GM23338 (cell line): Measurements from ENCODE around the gene ZNF774.

Experiments used
- CREB1 ChIP-seq: fragments of 250-450 bp; sonication (Bioruptor Pico); IDR thresholded peaks from 2 replicates; pipeline ENCODE4 v1.5.0; 2020; ENCODE audit warnings: low read depth, mild to moderate bottlenecking, moderate library complexity
- EZH2 ChIP-seq: fragments of 200-600 bp; sonication (generic); IDR thresholded peaks from one replicate; pipeline ENCODE4 v1.8.0; 2017; ENCODE audit warnings: antibody characterized with exemption, mild to moderate bottlenecking, low read depth; ENCODE audit not compliant: unreplicated experiment
- EZH2phosphoT487 ChIP-seq: fragments of 200-600 bp; sonication (generic); IDR thresholded peaks from one replicate; pipeline ENCODE4 v1.8.1; 2018; ENCODE audit warnings: antibody characterized with exemption; ENCODE audit not compliant: unreplicated experiment
- POLR2AphosphoS5 ChIP-seq: IDR thresholded peaks from 2 replicates; pipeline ENCODE4 v1.6.1; 2016; ENCODE audit warnings: antibody characterized with exemption, low read depth
- ZNF114 ChIP-seq: fragments of 250-450 bp; sonication (Bioruptor Pico); IDR thresholded peaks from 2 replicates; pipeline ENCODE4 v1.5.0; 2020; ENCODE audit warnings: mild to moderate bottlenecking, moderate library complexity
- TF ChIP-seq, protein P1 (sequence below), 2 experiments: fragments of 200-600 bp in 1 of 2; sonication (generic) in 1 of 2; conservative IDR thresholded peaks; 2 replicates each; pipeline versions ENCODE4 v1.5.1 to v1.6.1; 2016 to 2017; ENCODE audit warnings: antibody characterized with exemption in 2 of 2, low read depth in 2 of 2, mild to moderate bottlenecking in 2 of 2, moderate library complexity in 1 of 2
- TF ChIP-seq, protein P2 (sequence below): IDR thresholded peaks from one replicate; pipeline ENCODE4 v1.6.1; 2018; ENCODE audit warnings: antibody characterized with exemption; ENCODE audit not compliant: unreplicated experiment
- TF ChIP-seq, protein P3 (sequence below): IDR thresholded peaks from 2 replicates; pipeline ENCODE4 v1.6.1; 2016; ENCODE audit warnings: antibody characterized with exemption

DNA sequence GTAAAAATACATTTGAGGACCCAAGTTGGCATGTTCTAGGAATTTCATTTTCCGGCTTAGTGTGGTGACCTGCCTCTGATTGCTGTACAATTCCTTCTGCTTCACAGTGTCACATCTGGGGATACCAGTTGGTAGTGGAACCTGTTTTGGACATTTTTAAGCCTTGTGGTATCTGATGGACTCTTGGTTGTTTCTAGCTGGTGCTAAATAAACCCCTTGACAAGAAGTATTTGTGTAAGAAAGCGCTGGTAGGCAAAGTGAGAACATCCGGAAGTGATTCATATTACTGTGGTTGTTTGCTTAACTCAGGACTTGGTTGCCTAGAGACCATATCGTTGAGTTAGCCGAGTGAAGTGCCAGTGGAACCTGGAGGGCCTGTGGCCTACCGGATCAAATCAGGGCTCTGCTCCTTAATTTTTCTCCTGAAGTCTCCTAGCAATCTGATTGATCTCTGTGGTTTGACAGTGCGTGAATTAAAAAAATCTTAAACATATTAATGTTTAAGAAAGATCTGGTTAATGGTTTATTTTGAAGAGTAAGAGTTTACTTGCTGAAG lies 48.8 kb downstream of the ZNF774 start:
- TF ChIP-seq EZH2 (no peak), POLR2AphosphoS5 (no peak), ZNF114 (CRISPR knock-in tag) (no peak), CREB1 (CRISPR knock-in tag) (no peak), EZH2phosphoT487 (no peak)
- TF ChIP-seq, protein P1, sequence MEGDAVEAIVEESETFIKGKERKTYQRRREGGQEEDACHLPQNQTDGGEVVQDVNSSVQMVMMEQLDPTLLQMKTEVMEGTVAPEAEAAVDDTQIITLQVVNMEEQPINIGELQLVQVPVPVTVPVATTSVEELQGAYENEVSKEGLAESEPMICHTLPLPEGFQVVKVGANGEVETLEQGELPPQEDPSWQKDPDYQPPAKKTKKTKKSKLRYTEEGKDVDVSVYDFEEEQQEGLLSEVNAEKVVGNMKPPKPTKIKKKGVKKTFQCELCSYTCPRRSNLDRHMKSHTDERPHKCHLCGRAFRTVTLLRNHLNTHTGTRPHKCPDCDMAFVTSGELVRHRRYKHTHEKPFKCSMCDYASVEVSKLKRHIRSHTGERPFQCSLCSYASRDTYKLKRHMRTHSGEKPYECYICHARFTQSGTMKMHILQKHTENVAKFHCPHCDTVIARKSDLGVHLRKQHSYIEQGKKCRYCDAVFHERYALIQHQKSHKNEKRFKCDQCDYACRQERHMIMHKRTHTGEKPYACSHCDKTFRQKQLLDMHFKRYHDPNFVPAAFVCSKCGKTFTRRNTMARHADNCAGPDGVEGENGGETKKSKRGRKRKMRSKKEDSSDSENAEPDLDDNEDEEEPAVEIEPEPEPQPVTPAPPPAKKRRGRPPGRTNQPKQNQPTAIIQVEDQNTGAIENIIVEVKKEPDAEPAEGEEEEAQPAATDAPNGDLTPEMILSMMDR (conservative IDR thresholded peaks at IDR 0.05; ENCODE audit: low read depth in 2 of 2) = no peak
- TF ChIP-seq, protein P2, sequence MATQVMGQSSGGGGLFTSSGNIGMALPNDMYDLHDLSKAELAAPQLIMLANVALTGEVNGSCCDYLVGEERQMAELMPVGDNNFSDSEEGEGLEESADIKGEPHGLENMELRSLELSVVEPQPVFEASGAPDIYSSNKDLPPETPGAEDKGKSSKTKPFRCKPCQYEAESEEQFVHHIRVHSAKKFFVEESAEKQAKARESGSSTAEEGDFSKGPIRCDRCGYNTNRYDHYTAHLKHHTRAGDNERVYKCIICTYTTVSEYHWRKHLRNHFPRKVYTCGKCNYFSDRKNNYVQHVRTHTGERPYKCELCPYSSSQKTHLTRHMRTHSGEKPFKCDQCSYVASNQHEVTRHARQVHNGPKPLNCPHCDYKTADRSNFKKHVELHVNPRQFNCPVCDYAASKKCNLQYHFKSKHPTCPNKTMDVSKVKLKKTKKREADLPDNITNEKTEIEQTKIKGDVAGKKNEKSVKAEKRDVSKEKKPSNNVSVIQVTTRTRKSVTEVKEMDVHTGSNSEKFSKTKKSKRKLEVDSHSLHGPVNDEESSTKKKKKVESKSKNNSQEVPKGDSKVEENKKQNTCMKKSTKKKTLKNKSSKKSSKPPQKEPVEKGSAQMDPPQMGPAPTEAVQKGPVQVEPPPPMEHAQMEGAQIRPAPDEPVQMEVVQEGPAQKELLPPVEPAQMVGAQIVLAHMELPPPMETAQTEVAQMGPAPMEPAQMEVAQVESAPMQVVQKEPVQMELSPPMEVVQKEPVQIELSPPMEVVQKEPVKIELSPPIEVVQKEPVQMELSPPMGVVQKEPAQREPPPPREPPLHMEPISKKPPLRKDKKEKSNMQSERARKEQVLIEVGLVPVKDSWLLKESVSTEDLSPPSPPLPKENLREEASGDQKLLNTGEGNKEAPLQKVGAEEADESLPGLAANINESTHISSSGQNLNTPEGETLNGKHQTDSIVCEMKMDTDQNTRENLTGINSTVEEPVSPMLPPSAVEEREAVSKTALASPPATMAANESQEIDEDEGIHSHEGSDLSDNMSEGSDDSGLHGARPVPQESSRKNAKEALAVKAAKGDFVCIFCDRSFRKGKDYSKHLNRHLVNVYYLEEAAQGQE = no peak
- TF ChIP-seq, protein P3, sequence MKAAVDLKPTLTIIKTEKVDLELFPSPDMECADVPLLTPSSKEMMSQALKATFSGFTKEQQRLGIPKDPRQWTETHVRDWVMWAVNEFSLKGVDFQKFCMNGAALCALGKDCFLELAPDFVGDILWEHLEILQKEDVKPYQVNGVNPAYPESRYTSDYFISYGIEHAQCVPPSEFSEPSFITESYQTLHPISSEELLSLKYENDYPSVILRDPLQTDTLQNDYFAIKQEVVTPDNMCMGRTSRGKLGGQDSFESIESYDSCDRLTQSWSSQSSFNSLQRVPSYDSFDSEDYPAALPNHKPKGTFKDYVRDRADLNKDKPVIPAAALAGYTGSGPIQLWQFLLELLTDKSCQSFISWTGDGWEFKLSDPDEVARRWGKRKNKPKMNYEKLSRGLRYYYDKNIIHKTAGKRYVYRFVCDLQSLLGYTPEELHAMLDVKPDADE = no peak
